ENCODE results near the gene KIAA1217.

GRCh38 chr10:24570658-24571426, 361.9 kb downstream of the KIAA1217 start:
- TF ChIP-seq, protein P1, sequence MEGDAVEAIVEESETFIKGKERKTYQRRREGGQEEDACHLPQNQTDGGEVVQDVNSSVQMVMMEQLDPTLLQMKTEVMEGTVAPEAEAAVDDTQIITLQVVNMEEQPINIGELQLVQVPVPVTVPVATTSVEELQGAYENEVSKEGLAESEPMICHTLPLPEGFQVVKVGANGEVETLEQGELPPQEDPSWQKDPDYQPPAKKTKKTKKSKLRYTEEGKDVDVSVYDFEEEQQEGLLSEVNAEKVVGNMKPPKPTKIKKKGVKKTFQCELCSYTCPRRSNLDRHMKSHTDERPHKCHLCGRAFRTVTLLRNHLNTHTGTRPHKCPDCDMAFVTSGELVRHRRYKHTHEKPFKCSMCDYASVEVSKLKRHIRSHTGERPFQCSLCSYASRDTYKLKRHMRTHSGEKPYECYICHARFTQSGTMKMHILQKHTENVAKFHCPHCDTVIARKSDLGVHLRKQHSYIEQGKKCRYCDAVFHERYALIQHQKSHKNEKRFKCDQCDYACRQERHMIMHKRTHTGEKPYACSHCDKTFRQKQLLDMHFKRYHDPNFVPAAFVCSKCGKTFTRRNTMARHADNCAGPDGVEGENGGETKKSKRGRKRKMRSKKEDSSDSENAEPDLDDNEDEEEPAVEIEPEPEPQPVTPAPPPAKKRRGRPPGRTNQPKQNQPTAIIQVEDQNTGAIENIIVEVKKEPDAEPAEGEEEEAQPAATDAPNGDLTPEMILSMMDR (IDR thresholded peaks at IDR 0.05; ENCODE audit: borderline replicate concordance, extremely low read depth, low read length, poor library complexity, severe bottlenecking): no peak
- TF ChIP-seq EZH2 (IDR thresholded peaks at IDR 0.05; ENCODE audit: borderline replicate concordance, low read depth, low read length, severe bottlenecking): no peak
